Epithelial cell of prostate (primary cell): ENCODE results near the gene ITGB6.
A peak's percentile ranks its signal among the peaks of the same experiment; 100 is the strongest.
"Not testable (repeated sequence)": the region's sequence is repeated elsewhere in the genome, so short reads cannot be mapped to it uniquely, and the experiment has no call there.

ENCODE experiments used
- DNase-seq: peaks from one replicate; pipeline ENCODE4 v3.0.0-alpha.2; 2011; ENCODE audit warnings: low read depth, low spot score
- H3K27ac ChIP-seq: fragments of 450-650 bp; 2 replicates; pipeline ENCODE4 v1.5.1; 2017; ENCODE audit warnings: mild to moderate bottlenecking

ITGB6 gene

DNA sequence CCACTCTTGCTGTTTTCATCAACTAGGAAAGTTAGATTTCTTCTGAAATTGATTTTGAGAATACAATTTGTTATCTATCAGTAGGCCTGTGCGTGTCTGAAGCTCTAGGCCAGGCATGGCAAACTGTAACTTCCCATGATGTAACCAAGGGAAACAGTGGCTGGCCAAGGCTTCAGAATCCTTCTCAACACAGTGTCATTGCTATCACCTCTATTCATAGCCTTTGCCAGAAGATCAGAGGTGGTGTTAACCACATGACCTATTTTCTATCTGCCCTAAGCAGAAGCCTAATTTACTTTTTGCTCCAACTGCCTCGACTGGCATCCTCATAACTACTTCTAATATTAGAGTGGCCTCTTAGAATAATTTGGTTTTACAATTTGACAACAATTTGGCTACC, 2.5 kb downstream of the ITGB6 start:
- no peak for DNase-seq

DNA sequence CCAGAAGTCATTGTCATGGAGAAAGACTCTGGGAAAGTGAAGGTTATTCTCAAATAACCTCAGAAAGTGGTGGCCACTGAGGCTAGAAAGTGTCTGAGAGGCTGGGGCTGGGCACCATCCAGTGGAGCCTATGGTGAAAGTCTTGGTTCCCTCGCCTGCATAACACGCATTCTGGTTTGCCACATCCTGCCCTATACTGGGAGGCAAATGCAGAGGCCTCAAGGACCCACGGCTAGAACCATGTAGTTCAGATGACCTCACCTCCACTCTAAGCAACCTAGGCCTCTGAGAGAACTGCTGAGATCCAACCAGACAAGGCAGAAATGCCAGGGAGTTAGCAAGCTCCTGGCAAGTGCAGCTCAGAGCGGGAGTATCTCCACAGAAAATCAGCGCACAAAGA, 5.1 kb downstream of the ITGB6 start:
- DNase-seq, result no peak

More for the DNA sequence above, 2.5 kb downstream of the ITGB6 start:
- H3K27ac ChIP-seq, result peak overlapping the region; percentile 76

DNA sequence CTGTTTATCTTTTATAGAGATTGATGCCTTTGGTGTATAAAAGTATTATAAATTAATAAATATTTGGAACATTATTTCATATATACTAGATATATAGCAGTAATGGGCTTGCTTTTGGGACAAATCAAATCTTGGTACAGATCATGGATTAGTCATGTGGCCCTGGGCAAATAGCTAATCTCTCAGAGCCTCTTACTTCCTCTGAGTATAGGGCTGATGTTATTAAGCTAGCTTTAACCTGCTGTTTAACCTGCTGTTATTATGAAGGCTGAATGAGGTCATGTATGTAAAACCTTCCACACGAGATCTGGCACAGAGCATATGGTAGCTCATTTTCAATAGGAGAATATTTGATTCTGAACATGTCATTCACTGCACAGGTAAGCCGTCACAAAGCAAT, 5.7 kb downstream of the ITGB6 start:
- DNase-seq, result no peak
- peak overlapping the region; percentile 76 for H3K27ac ChIP-seq

More for the DNA sequence above, 5.1 kb downstream of the ITGB6 start:
- peak overlapping the region; percentile 76 for H3K27ac ChIP-seq

DNA sequence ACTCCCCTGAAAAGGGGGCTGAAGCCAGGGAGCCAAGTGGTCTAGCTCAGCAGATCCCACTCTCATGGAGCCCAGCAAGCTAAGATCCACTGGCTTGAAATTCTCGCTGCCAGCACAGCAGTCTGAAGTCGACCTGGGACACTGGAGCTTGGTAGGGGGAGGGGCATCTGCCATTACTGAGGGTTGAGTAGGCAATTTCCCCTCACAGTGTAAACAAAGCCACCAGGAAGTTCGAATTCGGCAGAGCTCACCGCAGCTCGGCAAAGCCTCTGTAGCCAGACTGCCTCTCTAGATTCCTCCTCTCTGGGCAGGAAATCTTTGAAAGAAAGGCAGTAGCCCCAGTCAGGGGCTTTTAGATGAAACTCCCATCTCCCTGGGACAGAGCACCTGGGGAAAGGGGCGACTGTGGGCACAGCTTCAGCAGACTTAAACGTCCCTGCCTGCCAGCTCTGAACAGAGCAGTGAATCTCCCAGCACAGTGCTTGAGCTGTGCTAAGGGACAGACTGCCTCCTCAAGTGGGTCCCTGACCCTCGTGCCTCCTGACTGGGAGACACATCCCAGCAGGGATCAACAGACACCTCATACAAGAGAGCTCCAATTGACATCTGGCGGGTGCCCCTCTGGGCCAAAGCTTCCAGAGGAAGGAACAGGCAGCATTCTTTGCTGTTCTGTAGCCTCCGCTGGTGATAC, 18.8 kb downstream of the ITGB6 start:
- H3K27ac ChIP-seq, result peak overlapping the region; percentile 44
- DNase-seq, result not testable (repeated sequence)

DNA sequence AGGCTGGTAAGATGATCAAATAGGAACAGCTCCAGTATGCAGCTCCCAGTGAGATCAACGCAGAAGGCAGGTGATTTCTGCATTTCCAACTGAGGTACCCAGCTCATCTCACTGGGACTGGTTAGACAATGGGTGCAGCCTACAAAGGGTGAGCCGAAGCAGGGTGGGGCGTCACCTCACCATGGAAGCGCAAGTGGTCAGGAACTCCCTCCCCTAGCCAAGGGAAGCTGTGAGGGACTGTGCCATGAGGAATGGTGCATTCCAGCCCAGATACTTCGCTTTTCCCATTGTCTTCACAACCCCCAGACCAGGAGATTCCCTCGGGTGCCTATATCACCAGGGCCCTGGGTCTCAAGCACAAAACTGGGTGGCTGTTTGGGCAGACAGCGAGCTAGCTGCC, 19.4 kb downstream of the ITGB6 start:
- not testable (repeated sequence) for DNase-seq
- H3K27ac ChIP-seq, result peak overlapping the region; percentile 44

DNA sequence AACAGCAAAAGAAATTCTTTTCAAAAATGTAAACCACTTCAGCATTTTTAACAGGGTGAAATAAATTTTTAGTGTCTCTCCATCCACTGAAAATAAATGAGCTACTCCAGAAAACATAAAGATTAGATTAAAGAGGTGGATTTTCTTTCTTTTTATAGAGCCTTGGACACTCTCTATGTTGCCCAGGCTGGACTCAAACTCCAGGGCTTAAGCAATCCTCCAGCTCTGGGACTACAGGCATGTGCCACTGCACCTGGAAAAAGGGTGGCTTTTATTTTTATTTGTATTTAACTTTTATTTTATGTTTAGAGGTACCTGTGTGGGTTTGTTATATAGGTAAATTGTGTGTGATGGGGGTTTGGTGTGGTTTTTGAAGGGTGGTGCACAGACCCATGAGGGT, 19.9 kb downstream of the ITGB6 start:
- DNase-seq, result no peak

DNA sequence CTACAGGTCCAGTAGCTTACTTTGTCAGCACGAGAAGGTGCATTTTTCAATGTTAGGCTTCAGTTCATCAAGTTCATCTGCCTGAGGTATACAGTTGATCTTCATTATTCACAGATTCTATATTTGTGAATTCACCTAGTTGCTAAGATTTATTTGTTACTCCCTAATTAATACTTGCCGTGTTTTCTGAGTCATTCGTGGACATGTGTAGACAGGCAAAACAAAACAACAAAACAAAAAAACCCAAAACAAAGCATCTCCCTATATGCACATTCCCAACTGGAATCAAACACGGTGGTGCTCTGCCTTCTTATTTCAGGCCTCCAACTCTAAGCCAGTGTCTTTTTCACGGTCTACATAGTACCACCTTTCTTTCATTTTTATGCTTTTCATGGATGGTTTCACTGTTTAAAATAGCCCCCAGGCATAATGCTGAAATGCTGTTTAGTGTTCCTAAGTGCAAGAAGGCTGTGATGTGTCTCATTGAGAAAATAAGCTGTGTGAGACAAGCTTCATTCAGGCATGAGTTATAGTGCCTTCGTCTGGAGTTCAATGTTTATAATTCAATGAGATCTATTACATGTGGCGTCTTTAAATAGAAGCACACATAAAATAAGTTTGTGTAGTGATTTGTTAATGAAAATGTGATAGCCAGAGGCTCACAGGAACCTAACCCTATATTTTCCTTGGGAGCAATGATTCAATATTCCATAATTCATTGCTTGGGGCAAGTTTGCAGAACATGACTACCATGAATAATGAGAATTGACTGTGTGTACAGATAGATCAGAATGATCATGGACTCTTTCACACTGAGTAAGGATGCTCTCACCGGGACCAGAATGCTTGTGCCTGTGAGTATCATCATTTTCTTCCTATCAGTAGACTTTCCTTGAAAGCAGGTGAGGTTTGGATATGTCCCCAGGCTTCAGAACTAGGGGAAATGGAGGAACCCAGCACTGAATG, 24.6 kb downstream of the ITGB6 start:
- DNase-seq, result no peak
- H3K27ac ChIP-seq, result no peak overlapping the region

More for the DNA sequence above, 19.9 kb downstream of the ITGB6 start:
- H3K27ac ChIP-seq, result no peak overlapping the region

DNA sequence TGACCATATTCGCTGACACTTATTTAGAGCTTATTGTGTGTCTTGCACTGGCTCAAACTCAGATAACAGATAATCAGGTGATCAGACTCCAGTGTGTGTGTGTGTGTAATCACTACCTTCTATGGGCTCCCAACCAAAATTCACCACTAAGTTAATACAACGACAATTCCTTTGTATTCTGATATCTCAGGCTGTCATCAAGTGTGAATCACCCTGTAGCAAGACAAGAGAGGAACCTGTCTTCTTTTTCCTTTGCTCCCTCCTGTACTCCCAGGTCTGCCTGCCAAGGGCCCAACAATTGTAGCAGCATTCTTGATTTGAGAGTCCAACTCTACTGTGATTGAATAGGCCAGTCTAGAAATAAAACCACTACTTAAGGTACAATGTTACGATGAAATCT, 25.8 kb downstream of the ITGB6 start:
- H3K27ac ChIP-seq, result no peak overlapping the region
- DNase-seq, result no peak

DNA sequence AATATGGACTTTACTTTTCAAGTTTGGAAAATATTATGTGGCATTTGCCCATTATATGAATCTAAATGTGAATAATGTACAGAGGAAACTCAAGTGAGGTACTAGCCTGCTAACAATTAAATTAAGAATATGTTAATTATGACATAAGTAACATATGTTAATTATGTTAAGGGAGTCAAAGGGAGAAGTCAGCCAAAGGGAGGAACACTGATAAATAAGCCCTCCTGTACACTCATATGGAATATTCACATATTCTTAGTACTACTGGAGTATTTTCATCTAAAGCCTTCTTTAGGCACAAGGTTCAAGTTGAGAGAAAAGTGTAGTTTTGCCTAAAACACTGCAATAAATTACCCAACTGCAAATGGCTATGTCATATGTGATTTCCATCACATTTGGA, 30.1 kb downstream of the ITGB6 start:
- DNase-seq, result no peak
- H3K27ac ChIP-seq, result no peak overlapping the region

DNA sequence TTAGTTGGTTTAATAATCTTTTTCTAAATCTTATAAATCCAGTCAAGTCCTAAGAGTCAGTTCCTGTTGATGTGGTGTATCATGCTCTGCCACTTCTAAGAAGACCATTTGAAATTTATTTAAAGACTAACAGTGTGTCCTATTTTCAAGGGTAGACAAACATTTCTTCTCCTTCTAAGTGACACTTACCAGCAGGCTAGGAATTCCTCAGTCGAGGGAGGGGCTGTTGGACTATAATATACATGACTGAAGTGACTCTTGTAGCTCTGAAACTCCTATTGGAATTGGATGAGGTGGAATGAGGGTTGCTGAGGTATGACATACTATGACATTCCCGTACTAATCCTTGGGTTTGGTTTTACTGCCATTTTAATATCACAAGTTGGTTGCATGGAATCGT, 30.6 kb downstream of the ITGB6 start:
- DNase-seq, result no peak
- no peak overlapping the region for H3K27ac ChIP-seq

DNA sequence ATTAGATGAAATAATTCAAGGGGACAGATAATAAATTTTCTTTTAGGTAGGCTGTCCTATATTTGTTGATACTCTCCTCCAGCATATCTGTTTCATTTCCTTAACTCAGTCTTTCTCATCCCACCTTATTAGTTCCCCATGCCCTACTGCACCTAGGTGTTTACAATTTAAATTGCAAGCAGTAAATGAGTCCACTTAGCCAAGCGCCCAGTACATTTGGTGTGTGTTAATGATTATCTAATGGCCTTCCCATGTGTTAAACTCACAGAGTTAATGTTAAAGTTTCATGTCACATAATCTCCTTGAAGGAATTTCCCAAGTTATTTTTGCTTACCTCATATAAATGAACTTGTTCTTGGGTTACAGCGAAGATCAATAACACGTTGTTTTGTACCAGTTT, 31.2 kb downstream of the ITGB6 start:
- DNase-seq, result no peak

DNA sequence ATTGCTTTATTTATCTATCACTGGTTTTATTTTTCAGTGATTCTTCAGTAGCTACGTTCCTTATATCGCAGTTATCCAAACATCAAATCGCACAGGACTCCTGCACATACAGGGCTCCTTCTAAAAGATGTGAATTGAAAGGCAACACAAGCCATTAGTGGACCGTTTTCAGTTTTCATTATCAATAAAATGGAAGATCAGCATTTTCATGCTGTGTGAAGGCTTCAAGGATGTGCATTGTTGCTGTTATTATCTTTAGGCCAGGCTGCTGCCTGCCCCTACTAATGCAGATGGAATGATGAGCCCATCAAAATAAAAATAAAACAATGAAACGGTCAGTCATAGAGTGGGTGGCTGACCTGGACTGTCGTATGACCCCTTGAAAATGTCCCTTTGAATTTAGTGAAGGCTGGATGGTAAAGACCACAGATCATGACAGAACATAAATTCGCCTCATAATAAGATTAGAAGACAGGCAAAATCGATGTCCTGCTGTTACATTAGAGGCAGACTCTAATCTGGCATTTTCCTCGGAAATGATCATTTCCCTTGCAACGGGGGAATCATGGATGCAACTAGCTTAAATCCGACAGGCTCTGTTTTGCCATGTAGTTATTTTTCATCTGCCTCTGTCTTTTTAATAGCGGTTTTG, 32.9 kb downstream of the ITGB6 start:
- H3K27ac ChIP-seq, result no peak overlapping the region
- no peak for DNase-seq

More for the DNA sequence above, 31.2 kb downstream of the ITGB6 start:
- no peak overlapping the region for H3K27ac ChIP-seq

DNA sequence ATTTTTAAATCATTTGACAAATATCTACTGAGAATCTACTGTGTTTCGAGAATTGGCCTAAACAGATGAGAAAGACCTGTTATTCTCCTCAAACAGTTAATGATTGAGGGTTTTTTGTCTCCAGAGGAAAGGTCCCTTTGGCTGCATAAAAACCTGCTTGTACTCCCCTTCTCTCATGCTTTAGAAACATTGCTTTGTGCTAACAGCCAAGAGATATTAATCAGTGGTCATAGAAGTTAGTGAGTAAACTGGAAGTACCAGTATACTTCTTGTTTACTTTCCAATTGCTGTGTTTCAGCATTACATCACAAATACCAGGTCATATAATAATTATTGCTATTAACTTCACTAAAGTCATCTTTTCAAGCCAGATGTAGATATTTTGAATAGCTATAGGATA, 34.1 kb downstream of the ITGB6 start:
- no peak overlapping the region for H3K27ac ChIP-seq
- no peak for DNase-seq

DNA sequence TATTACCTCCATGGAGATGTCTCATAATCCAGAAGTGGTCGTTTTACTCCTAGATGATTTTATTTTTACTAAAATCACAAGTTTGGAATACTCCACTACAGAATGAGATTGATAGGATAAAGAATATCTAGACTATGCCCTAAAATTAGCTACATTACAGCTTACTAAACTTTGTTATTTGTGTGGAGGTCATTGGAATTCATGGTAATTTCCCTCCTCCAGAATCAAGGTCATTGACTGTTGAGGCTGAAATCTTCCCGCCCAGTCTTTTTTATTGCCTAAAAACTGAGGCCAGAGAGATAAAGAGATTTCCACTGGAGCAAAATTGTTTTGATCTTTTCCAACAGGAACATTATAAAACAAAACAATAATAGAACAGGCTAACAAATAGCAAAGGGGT, 35.0 kb downstream of the ITGB6 start:
- DNase-seq, result no peak
- H3K27ac ChIP-seq, result no peak overlapping the region

DNA sequence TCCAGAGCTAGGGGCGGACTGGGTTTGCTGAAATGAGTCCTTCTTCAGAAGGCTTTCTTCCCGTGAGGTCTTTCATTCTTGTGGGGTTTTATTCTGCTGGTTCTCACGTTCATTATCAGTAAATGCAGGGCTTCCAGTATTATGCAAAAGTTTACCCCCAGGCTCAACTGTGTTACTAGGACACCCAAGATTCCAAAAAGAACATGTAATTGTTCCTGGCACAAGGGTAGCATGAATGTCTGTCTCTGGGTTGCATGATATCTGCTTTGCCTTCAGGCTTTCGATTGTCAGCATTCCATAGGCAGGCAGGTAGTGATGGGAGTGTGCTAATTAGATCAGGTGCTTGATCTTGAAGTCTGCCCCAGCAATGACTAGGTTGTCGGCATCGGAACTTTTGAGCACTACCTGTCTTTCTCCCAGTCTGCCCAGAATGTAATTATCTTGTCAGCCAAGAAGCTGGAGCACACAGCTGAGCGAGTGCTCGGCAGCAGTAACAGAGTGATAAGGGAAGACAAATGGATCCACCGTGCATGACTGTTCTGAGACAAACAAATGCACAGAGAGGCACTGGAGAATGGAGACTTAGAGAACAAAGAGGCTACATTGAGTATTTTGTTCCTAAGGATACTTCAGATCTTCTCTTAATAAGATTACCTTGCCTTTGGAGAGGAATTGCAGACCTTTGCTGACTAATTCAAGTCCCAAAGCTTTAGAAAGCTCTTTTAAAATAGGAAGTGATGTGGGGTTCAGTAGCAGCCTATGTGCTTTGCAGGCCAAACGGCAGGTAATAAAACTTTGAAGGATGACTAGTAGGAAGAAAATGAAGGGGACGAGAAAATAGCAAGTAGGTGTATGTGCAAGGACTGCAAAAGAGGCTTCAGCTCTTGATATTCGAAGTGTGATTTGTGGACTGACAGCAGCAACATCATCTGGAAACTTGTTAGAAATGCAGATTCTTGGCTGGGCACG, 41.9 kb downstream of the ITGB6 start:
- DNase-seq, result peak; percentile 12

DNA sequence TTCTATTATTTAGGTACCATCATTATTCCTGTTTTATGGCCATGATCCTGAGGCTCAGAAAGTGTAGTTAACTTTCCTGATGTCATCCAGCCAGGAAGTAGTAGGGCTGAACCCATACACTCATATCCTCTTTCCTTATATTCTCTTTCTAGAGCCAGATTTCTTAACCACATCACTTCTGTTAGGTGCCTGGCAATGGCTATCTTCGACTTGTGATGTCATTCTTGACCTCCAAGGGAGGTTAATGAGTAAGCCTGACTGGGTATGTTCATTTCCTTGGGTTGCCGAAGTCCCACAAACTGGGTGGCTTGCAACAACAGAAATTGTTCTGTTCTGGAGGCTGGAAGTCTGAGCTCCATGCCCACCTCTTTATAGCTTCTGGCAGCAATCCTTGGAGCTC, 43.4 kb downstream of the ITGB6 start:
- no peak for DNase-seq
- H3K27ac ChIP-seq, result peak overlapping the region; percentile 53

More for the DNA sequence above, 41.9 kb downstream of the ITGB6 start:
- peak overlapping the region; percentile 53 for H3K27ac ChIP-seq

DNA sequence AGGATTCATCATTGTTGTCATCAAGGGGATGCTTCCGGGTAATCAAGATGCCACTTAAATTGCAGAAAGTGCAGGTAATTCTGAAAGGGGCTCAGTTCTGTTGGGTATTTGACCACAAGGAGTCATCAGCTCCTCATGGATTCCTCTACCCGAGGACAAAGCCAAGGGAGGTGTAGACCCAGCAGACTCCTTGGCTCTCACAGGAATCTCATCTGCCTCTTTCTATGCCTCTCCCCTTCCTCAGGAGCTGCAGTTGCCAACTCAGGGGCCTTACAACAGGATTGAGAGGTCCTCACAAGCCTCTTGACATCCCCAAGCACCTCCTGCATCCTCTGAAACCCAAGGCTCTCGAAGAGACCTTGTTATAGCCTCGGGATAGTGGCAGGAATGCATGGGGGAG, 44.0 kb downstream of the ITGB6 start:
- H3K27ac ChIP-seq, result peak overlapping the region; percentile 53
- no peak for DNase-seq

DNA sequence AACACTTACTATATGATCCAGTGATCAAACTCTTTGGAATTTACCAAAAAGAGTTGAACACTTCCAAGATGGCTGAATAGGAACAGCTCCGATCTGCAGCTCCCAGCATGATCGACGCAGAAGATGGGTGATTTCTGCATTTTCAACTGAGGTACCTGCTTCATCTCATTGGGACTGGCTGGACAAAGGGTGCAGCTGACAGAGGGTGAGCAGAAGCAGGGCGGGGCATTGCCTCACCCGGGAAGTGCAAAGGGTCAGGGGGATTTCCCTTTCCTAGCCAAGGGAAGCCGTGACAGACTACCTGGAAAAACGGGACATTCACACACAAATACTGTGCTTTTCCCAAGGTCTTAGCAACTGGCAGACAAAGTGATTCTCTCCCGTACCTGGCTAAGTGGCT, 51.7 kb downstream of the ITGB6 start:
- not testable (repeated sequence) for DNase-seq, H3K27ac ChIP-seq

DNA sequence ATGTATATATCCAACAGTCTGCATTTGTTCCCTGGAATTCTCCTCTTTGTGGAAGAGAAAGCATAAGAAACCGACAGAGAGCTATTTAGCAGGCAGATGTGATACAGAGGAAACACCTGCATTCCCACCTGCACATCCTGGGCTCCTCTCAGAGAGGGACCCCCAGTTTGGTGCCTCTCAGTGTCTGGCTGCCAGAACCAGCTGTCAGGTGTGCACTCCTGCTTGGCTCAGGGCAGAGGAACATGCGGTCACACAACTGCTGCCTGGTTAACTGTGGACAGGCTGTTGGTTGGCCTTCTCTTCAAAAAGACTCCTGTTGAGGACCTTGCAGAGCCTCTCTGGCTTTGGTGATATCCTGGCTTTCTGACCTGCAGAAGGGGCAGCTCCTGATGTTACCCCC, 54.6 kb downstream of the ITGB6 start:
- DNase-seq, result no peak
- no peak overlapping the region for H3K27ac ChIP-seq
